CD14-positive monocyte (primary cell): Measurements from ENCODE around the gene RCE1. TPM values are rescaled to one million over a fixed set of nuclear protein-coding genes. Genes with fewer than 3 reads are reported as not detected.

Experiments
- DNase-seq, 3 donors: peaks; one replicate each; pipeline ENCODE4 v3.0.0-alpha.2; 2011 to 2022
- H2AFZ ChIP-seq: 2 replicates; pipeline ENCODE4 v1.6.0; 2012; ENCODE audit warnings: mild to moderate bottlenecking, low read depth, low read length, inconsistent platforms; ENCODE audit not compliant: insufficient read depth, poor library complexity, severe bottlenecking
- H3K27ac ChIP-seq, 2 donors: 1 replicate in 1 of 2; 2 replicates in 1 of 2; pipeline ENCODE4 v1.5.1; 2012 to 2013; ENCODE audit warnings: low read length in 2 of 2, control low read depth in 1 of 2, inconsistent platforms in 1 of 2, low read depth in 1 of 2, mild to moderate bottlenecking in 1 of 2
- H3K27me3 ChIP-seq, 2 donors: one replicate each; pipeline versions ENCODE4 v1.6.0 to v1.6.1; 2011 to 2013; ENCODE audit warnings: low read length in 2 of 2; ENCODE audit not compliant: control insufficient read depth in 2 of 2, insufficient read depth in 2 of 2
- H3K36me3 ChIP-seq, 2 donors: replicated peaks in 1 of 2; 1 replicate in 1 of 2; 2 replicates in 1 of 2; pipeline versions ENCODE4 v1.5.1 to v1.6.1; 2012 to 2013; ENCODE audit warnings: low read length in 2 of 2, control low read depth in 1 of 2, inconsistent platforms in 1 of 2, mild to moderate bottlenecking in 1 of 2; ENCODE audit not compliant: insufficient read depth in 2 of 2, control insufficient read depth in 1 of 2
- H3K4me1 ChIP-seq, 2 donors: 1 replicate in 1 of 2; 2 replicates in 1 of 2; pipeline versions ENCODE4 v1.5.1 to v1.6.1; 2012 to 2013; ENCODE audit warnings: low read length in 2 of 2, control low read depth in 1 of 2, inconsistent platforms in 1 of 2, mild to moderate bottlenecking in 1 of 2, moderate library complexity in 1 of 2; ENCODE audit not compliant: insufficient read depth in 2 of 2, control insufficient read depth in 1 of 2
- H3K4me2 ChIP-seq: replicated peaks from 2 replicates; pipeline ENCODE3; 2012; ENCODE audit warnings: low read length, moderate library complexity, mild to moderate bottlenecking; ENCODE audit not compliant: poor library complexity, severe bottlenecking; ENCODE audit errors: extremely low read depth
- H3K4me3 ChIP-seq, 3 experiments: fragments of 200-600 bp in 1 of 3; sonication (generic) in 1 of 3; replicated peaks in 1 of 3; 1 replicate in 2 of 3; 2 replicates in 1 of 3; pipeline ENCODE4 v1.5.1; 2011 to 2013; ENCODE audit warnings: low read length in 3 of 3, mild to moderate bottlenecking in 3 of 3, control low read depth in 2 of 3, low read depth in 2 of 3, inconsistent platforms in 1 of 3, moderate library complexity in 1 of 3
- H3K79me2 ChIP-seq: 2 replicates; pipeline ENCODE4 v1.6.0; 2012; ENCODE audit warnings: mild to moderate bottlenecking, control low read depth, inconsistent platforms, low read length, moderate library complexity; ENCODE audit not compliant: insufficient read depth
- H3K9ac ChIP-seq: 2 replicates; pipeline ENCODE4 v1.6.0; 2017; ENCODE audit warnings: low read length, mild to moderate bottlenecking; ENCODE audit not compliant: insufficient read depth, poor library complexity, severe bottlenecking
- H3K9me3 ChIP-seq, 2 donors: replicated peaks in 1 of 2; 1 replicate in 1 of 2; 2 replicates in 1 of 2; pipeline versions ENCODE4 v1.5.1 to v1.6.1; 2012 to 2013; ENCODE audit warnings: low read length in 2 of 2, control low read depth in 1 of 2; ENCODE audit not compliant: control insufficient read depth in 1 of 2, insufficient read depth in 1 of 2
- H4K20me1 ChIP-seq: 2 replicates; pipeline ENCODE4 v1.6.0; 2012; ENCODE audit warnings: mild to moderate bottlenecking, low read length, control low read depth, moderate library complexity; ENCODE audit not compliant: insufficient read depth
- H3K27ac Mint-ChIP-seq, 7 donors: one replicate each; pipeline ENCODE4 v1.8.0; 2020; ENCODE audit warnings: mild to moderate bottlenecking in 7 of 7, mixed read lengths in 7 of 7, moderate library complexity in 6 of 7, inconsistent platforms in 2 of 7
- H3K27me3 Mint-ChIP-seq, 3 donors: one replicate each; pipeline ENCODE4 v1.8.0; 2021 to 2022; ENCODE audit warnings: low read depth in 3 of 3, mild to moderate bottlenecking in 3 of 3, mixed read lengths in 3 of 3, moderate library complexity in 3 of 3, inconsistent platforms in 1 of 3
- H3K36me3 Mint-ChIP-seq, 2 donors: one replicate each; pipeline ENCODE4 v1.8.0; 2020; ENCODE audit warnings: mixed read lengths in 2 of 2, inconsistent platforms in 1 of 2, mild to moderate bottlenecking in 1 of 2
- H3K4me1 Mint-ChIP-seq: one replicate; pipeline ENCODE4 v1.8.0; 2020; ENCODE audit warnings: mild to moderate bottlenecking, mixed read lengths
- H3K4me3 Mint-ChIP-seq, 2 donors: one replicate each; pipeline ENCODE4 v1.8.0; 2020; ENCODE audit warnings: mild to moderate bottlenecking in 2 of 2, mixed read lengths in 2 of 2, moderate library complexity in 1 of 2
- H3K9me3 Mint-ChIP-seq, 7 donors: one replicate each; pipeline ENCODE4 v1.8.0; 2020 to 2022; ENCODE audit warnings: mixed read lengths in 7 of 7, mild to moderate bottlenecking in 6 of 7, moderate library complexity in 6 of 7, inconsistent platforms in 2 of 7
- WGBS: methylation state at CpG from one replicate; pipeline ENCODE4 v1.1.5; 2013; ENCODE audit warnings: missing lambda C conversion rate; ENCODE audit not compliant: insufficient coverage; 5-methylcytosine and 5-hydroxymethylcytosine counted together
- intact Hi-C, 2 donors: fragments of 100-400 bp; cut with micrococcal nuclease; formaldehyde crosslinking; loops; one replicate each; pipeline versions ENCODE4 v1.15.0 to v1.15.1; 2023
- polyA plus RNA-seq, 3 donors: library from polyadenylated mRNA; depleted of rRNA in 1 of 3; unstranded in 2 of 3; stranded (reverse) in 1 of 3; fragments of 300-500 nt in 2 of 3; fragments of >200 nt in 1 of 3; fragmentation: Illumina TruSeq in 2 of 3; gene quantifications; 1 replicate in 2 of 3; 2 replicates in 1 of 3; pipeline ENCODE4 v1.2.3, GENCODE V29; 2012 to 2021
- TF ChIP-seq, protein P1 (sequence below): fragments of 200-600 bp; IDR thresholded peaks from one replicate; pipeline ENCODE4 v1.8.0; 2022; ENCODE audit warnings: antibody characterized with exemption, mild to moderate bottlenecking

Gene RCE1
- polyA plus RNA-seq, 3 donors: 20.3 to 24.7 (median 22.8) TPM

DNA sequence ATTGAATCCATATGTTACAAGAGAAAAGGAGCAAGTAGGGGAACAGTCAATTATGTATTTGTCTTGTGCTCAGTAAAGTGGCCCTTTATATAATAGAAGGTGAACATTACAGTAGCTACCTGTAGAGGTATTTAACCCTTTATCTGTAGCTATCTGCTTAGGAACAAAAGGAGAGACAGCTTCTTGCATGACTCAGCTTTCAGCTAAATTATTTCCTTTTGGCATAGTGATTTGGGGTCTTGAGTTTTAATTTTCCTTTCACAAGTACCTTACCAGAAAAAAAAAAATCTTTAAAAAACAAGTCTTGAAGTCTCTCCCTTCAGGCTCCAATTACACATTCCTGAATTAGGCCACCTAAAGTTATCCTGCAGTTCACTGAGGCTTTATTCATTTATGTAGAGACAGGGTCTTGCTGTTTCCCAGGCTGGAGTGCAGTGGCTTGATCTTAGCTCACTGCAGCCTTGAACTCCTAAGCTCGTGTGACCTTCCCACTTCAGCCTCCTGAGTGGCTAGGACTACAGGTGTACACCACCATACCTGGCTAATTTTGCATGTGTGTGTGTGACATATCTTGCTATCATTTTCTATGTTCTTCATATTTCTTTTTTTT, 32.6 kb upstream of the RCE1 start:
- H3K4me1 Mint-ChIP-seq: no peaks in the 10 kb centered on the region

DNA sequence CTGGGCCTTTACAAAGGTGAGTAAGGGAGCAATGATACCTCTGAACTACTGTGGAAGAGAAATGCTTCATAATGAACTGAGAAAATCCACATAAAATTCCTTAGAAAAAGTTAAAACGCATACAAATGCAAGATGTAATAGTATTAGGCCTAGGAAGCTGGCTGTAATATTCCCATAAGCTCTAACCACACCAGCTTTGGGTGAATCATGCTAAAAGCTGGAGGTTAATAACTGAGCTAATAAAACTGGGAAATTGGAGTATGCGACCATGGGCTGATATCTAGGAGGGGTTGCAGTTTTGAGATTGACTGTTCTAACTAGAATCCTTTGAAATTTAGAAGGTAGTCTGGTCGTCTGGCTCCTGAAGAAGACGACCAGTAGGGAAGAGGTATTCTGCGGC, 28.6 kb upstream of the RCE1 start:
- TF ChIP-seq, protein P1, sequence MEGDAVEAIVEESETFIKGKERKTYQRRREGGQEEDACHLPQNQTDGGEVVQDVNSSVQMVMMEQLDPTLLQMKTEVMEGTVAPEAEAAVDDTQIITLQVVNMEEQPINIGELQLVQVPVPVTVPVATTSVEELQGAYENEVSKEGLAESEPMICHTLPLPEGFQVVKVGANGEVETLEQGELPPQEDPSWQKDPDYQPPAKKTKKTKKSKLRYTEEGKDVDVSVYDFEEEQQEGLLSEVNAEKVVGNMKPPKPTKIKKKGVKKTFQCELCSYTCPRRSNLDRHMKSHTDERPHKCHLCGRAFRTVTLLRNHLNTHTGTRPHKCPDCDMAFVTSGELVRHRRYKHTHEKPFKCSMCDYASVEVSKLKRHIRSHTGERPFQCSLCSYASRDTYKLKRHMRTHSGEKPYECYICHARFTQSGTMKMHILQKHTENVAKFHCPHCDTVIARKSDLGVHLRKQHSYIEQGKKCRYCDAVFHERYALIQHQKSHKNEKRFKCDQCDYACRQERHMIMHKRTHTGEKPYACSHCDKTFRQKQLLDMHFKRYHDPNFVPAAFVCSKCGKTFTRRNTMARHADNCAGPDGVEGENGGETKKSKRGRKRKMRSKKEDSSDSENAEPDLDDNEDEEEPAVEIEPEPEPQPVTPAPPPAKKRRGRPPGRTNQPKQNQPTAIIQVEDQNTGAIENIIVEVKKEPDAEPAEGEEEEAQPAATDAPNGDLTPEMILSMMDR: no peak
- Histone ChIP-seq H3K36me3 (no peaks in the 10 kb centered on the region), H2AFZ (no peak overlapping the region), H3K4me3 (no peak overlapping the region), H3K27me3 (no peaks in the 10 kb centered on the region), H3K27ac (no peak overlapping the region), H3K9me3 (no peaks in the 10 kb centered on the region), H3K79me2 (no peaks in the 10 kb centered on the region), H3K9ac (no peak overlapping the region), H3K4me1 (no peaks in the 10 kb centered on the region), H3K4me2 (no peak overlapping the region), H4K20me1 (no peaks in the 10 kb centered on the region)
- intact Hi-C loops: loop anchor here in 1 of 2 donors (5.0 kb wide), 1 partner anchor 97 kb away; no protein-coding TSS in a partner anchor
- H3K4me1 Mint-ChIP-seq: no peaks in the 10 kb centered on the region
- H3K4me3 Mint-ChIP-seq: no peak overlapping the region
- H3K9me3 Mint-ChIP-seq: no peaks in the 10 kb centered on the region
- H3K27me3 Mint-ChIP-seq: peaks cover 1 to 2% (median 1%) of the 10 kb centered on the region in 3 donors
- no peak overlapping the region for H3K27ac Mint-ChIP-seq
- DNase-seq: no peak
- WGBS: 100% methylated on average over 3 of the region's 5 CpGs
- H3K36me3 Mint-ChIP-seq: no peaks in the 10 kb centered on the region

More for the DNA sequence above, 32.6 kb upstream of the RCE1 start:
- Mint-ChIP-seq H3K27me3 (peaks cover 0 to 2% (median 2%) of the 10 kb centered on the region in 3 donors), H3K9me3 (no peaks in the 10 kb centered on the region), H3K36me3 (no peaks in the 10 kb centered on the region), H3K4me3 (no peak overlapping the region), H3K27ac (no peak overlapping the region)
- Histone ChIP-seq H3K79me2 (no peaks in the 10 kb centered on the region), H3K9me3 (no peaks in the 10 kb centered on the region), H2AFZ (no peak overlapping the region), H3K27me3 (no peaks in the 10 kb centered on the region), H3K27ac (no peak overlapping the region), H3K4me1 (no peaks in the 10 kb centered on the region), H4K20me1 (no peaks in the 10 kb centered on the region), H3K4me2 (no peak overlapping the region), H3K9ac (no peak overlapping the region), H3K4me3 (no peak overlapping the region), H3K36me3 (no peaks in the 10 kb centered on the region)
- intact Hi-C loops: no loop called here
- TF ChIP-seq, protein P1: no peak
- DNase-seq: no peak
- WGBS: no CpG with 5 or more reads among the region's 1 CpG
